ENCODE data around the gene PDE11A.
A peak's percentile ranks its signal among the peaks of the same experiment; 100 is the strongest.

The PDE11A gene

DNA sequence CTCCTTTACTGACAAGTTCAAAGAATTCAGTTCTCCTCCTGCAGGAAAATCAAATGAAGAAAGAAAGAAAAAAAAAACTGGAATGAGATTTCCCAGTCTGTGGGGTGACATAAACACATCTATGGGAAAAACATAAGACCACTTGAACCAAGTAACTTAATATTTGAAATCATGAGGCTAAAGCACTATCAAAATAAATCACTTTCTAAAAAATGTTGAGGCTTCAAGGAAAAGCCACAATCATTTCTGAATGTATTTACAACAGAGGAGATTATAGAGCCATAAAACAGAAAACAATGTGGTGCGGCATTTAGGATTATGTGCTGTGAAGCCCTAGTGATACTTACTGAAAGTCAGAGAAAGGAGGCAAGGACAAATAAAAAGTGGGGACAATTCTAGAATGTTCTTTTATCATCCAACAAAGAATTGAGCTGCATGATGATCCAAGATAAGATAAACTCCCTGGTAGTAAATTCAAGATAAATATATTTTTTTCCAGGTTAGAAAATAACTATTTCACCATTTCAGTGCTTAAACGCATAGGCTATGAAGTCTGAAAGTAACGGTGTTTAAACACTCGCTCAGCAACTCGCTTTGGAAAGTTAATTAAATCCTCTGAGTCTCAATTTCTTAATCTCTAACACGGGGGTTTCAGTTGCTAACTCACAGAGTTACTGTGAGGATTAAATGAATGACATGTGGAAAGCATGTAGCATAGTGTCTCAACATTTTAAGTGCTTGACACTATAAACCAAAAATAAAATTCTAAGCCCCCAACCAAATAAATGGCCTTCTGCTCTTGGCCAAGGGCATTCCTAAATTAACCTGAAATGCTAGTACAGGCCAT lies 391.5 kb downstream of the PDE11A start:
- DNase-seq (ENCODE audit: extremely low spot score, insufficient read length, low read depth): no peak
- FAIRE-seq: no peak

GRCh38 chr2:177679611-177680605 lies 392.7 kb downstream of the PDE11A start:
- DNase-seq (ENCODE audit: extremely low spot score, insufficient read length, low read depth) (no peak), FAIRE-seq (no peak)

- no peak for DNase-seq (ENCODE audit: extremely low spot score, insufficient read length, low read depth)
- no peak for FAIRE-seq
Measured at GRCh38 chr2:177678939-177679338, 393.6 kb downstream of the PDE11A start.

DNA sequence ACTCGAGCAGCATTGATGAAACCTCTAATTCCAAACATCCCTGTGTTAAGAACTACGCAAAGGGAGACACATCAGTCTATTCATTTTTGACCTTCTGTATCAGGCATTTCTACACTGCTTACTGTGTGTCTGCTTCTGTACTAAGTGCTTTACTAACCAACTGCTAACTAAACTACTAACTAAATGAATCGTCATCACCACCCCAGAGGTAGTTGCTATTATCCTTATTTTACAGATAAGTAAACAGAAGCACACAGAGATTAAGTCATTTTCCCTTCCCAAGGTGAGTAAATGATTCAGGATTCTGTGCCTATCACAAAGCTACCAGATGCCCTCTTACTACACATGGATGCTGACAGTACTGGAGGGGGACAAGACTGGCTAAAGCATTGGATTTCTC lies 395.9 kb downstream of the PDE11A start:
- FAIRE-seq: no peak

DNA sequence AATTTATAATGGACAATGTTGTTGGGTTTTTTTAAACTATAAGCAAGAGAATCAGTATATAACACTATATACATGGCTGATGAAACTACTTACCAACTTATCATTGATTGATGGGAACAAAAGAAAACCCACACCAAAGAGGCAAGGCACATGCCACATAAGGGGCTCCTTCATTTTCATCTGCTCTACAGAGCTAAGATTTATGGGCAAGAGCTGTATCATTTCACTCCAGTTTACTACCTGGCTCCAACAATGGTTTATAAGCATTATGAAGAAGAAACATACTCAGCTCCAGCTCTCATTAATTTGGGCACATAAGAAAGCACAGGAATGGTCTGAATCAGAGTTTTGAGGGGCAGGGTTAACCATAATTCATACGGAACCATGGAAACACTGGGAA lies 396.8 kb downstream of the PDE11A start:
- DNase-seq (ENCODE audit: extremely low spot score, insufficient read length, low read depth): no peak
- no peak for FAIRE-seq

More for the DNA sequence above, 395.9 kb downstream of the PDE11A start:
- DNase-seq (ENCODE audit: extremely low spot score, insufficient read length, low read depth): no peak

GRCh38 chr2:177675350-177675821 lies 397.2 kb downstream of the PDE11A start:
- DNase-seq (ENCODE audit: extremely low spot score, insufficient read length, low read depth): no peak
- FAIRE-seq: no peak

GRCh38 chr2:177673602-177674595 lies 398.7 kb downstream of the PDE11A start:
- DNase-seq (ENCODE audit: extremely low spot score, insufficient read length, low read depth) (no peak), FAIRE-seq (no peak)

GRCh38 chr2:177671662-177672061 lies 400.9 kb downstream of the PDE11A start:
- FAIRE-seq (no peak), DNase-seq (ENCODE audit: extremely low spot score, insufficient read length, low read depth) (no peak)

GRCh38 chr2:177670791-177671535 lies 401.6 kb downstream of the PDE11A start:
- no peak for DNase-seq (ENCODE audit: extremely low spot score, insufficient read length, low read depth)
- no peak for FAIRE-seq

- FAIRE-seq (no peak), DNase-seq (ENCODE audit: extremely low spot score, insufficient read length, low read depth) (no peak)
Measured at GRCh38 chr2:177669625-177670330, 402.8 kb downstream of the PDE11A start.

- no peak for FAIRE-seq
- no peak for DNase-seq (ENCODE audit: extremely low spot score, insufficient read length, low read depth)
Measured at GRCh38 chr2:177669201-177669600, 403.4 kb downstream of the PDE11A start.

- no peak for FAIRE-seq
- DNase-seq (ENCODE audit: extremely low spot score, insufficient read length, low read depth): no peak
Measured at GRCh38 chr2:177668617-177669016, 404.0 kb downstream of the PDE11A start.

DNA sequence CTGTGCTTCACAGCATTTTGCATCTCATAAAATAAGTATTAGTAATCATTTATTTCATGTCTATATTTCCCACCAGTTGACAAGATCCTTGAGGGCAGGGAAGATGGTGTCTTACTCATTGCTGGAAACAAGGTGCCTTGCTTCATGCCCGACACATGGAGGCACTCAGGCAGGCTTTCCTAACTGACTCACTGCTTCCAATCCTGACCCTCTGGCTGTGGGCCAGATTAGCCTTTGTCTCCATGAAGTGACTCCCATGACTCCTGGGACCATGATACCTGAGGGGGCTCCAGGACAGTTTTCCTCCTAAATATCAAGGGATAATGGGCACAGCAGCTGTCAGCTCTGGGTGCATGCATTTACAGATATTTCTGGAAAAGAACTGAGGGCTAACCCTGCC lies 405.0 kb downstream of the PDE11A start:
- FAIRE-seq: no peak
- no peak for DNase-seq (ENCODE audit: extremely low spot score, insufficient read length, low read depth)

DNA sequence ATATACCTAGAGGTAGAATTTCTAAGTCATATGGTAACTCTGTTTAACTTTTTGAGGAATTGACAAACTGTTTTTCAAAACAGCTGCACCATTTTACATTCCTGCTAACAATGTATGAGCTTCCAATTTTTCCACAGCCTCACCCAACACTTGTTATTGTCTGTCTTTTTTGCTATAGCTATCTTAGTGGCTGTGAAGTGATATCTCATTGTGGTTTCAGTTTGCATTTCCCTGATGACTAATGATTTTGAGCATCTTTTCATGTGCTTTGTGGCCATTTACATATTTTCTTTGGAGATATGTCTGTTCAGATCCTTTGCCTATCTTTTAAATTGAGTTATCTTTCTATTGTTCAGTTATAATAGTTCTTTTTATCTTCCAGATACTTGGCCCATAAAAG lies 406.2 kb downstream of the PDE11A start:
- FAIRE-seq: peak; percentile 18
- no peak for DNase-seq (ENCODE audit: extremely low spot score, insufficient read length, low read depth)

- DNase-seq (ENCODE audit: extremely low spot score, insufficient read length, low read depth) (no peak), FAIRE-seq (no peak)
Measured at GRCh38 chr2:177665948-177666347, 406.6 kb downstream of the PDE11A start.

DNA sequence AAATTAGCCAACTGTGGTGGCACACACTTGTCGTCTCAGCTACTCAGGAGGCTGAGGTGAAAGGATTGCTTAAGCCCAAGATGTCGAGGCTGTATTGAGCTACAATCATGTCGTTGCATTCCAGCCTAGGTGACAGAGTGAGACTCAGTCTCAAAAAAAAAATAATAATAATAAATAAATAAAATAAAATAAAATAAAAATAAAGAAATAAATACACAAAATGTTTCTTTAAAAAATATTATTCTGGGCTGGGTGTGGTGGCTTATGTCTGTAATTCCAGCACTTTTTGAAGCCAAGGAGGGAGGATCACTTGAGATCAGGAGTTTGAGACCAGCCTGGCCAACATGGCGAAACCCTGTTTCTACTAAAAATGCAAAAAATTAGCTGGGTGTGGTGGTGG lies 407.2 kb downstream of the PDE11A start:
- FAIRE-seq: no peak
- DNase-seq (ENCODE audit: extremely low spot score, insufficient read length, low read depth): no peak

- FAIRE-seq: no peak
- DNase-seq (ENCODE audit: extremely low spot score, insufficient read length, low read depth): no peak
Measured at GRCh38 chr2:177662895-177663294, 409.7 kb downstream of the PDE11A start.

DNA sequence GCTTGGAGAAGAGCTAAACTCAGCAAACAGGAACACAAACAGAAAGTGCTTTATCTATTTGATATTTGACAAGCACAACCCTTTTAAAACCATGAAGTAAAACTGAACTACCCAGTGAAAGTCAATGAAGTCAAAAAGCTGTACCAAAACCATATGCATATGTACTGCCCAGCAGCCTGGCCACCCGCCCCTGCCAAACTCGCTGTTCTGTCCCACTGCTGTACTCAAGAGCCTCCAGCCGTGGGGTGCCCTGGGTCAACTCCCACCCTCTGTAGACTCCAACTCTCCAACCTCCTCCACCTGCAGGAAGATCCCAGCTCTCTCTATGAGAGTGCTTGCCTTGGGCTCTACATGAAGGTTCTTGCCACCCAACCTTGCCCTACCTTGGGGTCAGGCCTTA lies 411.8 kb downstream of the PDE11A start:
- DNase-seq (ENCODE audit: extremely low spot score, insufficient read length, low read depth) (no peak), FAIRE-seq (no peak)
